Omental fat pad (tissue), 4 donors: ENCODE data around the gene HEATR5A. TPM values are rescaled to one million over a fixed set of nuclear protein-coding genes. Genes with fewer than 3 reads are reported as not detected.

ENCODE experiments used
- ATAC-seq: fragments of 150-250 bp; one replicate; pipeline ENCODE4 v1.9.1; 2016; ENCODE audit warnings: mild to moderate bottlenecking, moderate library complexity; ENCODE audit not compliant: low FRiP score
- DNase-seq: peaks from one replicate; pipeline ENCODE4 v3.0.0-alpha.2; 2019; ENCODE audit warnings: low spot score
- total RNA-seq, 4 donors: library from RNA; depleted of rRNA; stranded (reverse); fragments of >200 nt; gene quantifications; one replicate each; pipeline ENCODE4 v1.1.0, GENCODE V29; 2016
- TF ChIP-seq, protein P1 (sequence below), 3 donors: fragments of 450-650 bp; IDR thresholded peaks; one replicate each; pipeline ENCODE4 v1.5.1; 2016 to 2017; ENCODE audit warnings: antibody characterized with exemption in 3 of 3, mild to moderate bottlenecking in 3 of 3, moderate library complexity in 2 of 3

The HEATR5A gene
- total RNA-seq, 4 donors from 2014 or later = 29.4 to 41.8 (median 31.9) TPM

GRCh38 chr14:31300296-31300695, 120.1 kb downstream of the HEATR5A start:
- no peak for ATAC-seq
- no peak for DNase-seq
- TF ChIP-seq, protein P1, sequence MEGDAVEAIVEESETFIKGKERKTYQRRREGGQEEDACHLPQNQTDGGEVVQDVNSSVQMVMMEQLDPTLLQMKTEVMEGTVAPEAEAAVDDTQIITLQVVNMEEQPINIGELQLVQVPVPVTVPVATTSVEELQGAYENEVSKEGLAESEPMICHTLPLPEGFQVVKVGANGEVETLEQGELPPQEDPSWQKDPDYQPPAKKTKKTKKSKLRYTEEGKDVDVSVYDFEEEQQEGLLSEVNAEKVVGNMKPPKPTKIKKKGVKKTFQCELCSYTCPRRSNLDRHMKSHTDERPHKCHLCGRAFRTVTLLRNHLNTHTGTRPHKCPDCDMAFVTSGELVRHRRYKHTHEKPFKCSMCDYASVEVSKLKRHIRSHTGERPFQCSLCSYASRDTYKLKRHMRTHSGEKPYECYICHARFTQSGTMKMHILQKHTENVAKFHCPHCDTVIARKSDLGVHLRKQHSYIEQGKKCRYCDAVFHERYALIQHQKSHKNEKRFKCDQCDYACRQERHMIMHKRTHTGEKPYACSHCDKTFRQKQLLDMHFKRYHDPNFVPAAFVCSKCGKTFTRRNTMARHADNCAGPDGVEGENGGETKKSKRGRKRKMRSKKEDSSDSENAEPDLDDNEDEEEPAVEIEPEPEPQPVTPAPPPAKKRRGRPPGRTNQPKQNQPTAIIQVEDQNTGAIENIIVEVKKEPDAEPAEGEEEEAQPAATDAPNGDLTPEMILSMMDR (IDR thresholded peaks at IDR 0.05) = no peak

DNA sequence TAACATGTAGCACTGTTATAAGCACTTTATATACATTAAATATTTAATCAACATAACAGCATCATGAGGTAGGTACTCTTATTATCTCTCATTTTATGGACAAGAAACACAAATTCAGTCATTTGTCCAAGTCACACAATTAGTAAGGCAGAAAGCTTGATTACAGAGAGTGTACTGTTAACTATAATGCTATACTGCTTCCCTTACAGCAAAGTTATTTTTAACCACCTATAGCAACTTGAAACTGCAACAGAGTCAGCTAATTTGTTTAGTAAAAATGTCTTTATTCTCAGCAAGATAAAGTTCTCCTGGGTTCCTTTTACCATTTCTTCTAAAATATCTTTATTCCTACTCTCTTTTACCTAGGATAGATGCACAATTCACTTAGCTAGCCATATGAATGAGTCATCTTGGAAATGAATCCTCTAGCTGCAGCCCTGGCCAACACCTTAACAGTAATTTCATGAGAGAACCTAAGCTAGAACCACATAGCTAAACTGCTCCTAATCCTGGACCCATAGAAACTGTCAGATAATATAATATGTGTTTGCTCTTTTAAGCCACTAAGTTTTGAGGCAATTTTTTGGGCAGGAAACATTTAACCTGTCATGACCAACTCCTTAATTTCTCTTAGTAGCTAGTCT, 122.5 kb downstream of the HEATR5A start:
- ATAC-seq (peak; percentile 78), DNase-seq (no peak)
- TF ChIP-seq, protein P1 (IDR thresholded peaks at IDR 0.05) = no peak

DNA sequence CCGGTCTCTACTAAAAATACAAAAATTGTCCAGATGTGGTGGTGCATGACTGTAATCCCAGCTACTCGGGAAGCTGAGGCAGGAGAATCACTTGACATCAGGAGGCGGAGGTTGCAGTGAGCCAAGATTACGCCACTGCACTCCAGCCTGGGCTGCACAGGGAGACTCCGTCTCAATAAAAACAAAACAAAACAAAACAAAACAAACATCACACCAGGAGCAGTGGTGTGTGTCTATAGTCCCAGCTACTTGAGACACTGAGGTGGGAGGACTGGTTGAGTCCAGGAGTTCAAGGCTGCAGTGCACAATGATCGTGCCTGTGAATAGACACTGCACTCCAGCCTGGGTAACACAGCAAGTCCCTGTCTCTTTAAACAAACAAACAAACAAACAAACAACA, 123.2 kb downstream of the HEATR5A start:
- ATAC-seq (no peak), DNase-seq (no peak)
- TF ChIP-seq, protein P1 (IDR thresholded peaks at IDR 0.05) = no peak

- ATAC-seq = no peak
- TF ChIP-seq, protein P1 (IDR thresholded peaks at IDR 0.05) = no peak
- DNase-seq = no peak
These were observed 125.5 kb downstream of the HEATR5A start for GRCh38 chr14:31294746-31295405.

DNA sequence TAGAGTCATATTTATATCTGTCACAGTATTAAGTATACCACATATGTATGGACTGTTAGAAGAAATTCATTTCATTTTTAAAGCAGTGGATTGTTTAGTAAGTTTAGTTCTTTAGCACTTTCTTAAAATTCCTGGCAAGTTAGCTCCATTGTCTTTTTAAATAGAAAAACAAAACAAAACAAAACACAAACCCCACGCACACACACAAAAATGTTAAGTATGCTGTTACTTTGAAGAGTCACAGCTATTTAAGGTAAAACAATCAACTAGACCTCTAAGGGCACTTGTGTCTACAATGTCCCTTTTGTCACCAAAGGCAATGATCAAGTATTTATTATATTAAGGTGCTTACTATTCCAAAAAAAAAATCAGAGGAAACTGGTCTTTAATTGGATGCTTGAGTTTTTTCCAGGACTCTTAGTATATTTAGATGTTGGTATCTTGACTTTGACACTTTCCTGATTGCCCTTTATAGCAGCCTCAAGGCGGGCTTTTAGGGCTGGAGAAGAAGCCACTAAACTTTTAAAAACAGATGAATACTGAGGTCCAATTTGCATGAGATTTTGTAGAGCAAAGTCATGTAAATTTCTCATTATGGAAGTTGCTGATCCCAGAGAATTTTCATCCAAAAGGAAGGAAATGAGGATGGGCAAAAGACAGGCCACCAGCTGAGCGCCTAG, 127.3 kb downstream of the HEATR5A start:
- no peak for DNase-seq
- TF ChIP-seq, protein P1 (IDR thresholded peaks at IDR 0.05) = no peak
- ATAC-seq = no peak

DNA sequence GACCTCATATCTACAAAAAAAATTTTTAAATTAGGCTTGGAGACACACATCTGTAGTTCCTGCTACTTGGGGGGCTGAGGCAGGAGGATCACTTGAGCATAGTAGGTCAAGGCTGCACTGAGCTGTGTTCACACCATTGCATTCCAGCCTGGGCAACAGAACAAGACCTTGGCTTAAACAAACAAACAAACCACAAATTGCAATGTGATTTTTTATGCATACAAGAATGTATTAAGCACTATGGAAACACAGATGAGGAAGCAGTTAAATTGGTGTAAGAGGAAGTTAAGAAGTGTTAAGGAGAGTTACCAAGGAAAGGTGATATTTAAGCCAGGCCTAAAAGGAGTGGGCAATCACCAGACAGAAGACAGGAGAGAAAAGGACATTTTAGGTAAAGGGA, 129.1 kb downstream of the HEATR5A start:
- no peak for DNase-seq
- TF ChIP-seq, protein P1 (IDR thresholded peaks at IDR 0.05) = no peak
- no peak for ATAC-seq
